ENCODE measurements around the gene APH1B. TPM values are rescaled to one million over a fixed set of nuclear protein-coding genes. Genes with fewer than 3 reads are reported as not detected.
A peak's percentile ranks its signal among the peaks of the same experiment; 100 is the strongest.

Gene APH1B
- total RNA-seq, 2 experiments from 2014 or later: 12.3 to 13.0 TPM

DNA sequence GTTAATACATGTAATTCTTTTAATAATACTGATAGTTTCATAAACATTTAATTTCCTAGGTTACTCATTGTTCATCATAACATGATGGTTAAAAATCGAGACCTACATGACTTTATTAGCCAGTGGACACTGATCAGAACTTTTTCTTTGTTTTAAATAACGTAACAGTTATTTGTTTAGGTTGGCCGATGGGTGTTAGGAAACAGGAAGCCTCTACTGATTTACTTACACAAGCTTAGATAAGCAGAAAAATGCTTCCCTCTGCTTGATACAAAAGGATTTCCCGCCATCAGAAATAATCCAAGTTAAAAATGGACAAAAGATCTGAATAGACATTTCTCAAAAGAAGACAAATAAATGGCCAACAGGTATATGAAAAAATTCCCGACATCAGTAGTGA is 16.6 kb upstream of the APH1B start:
- Mint-ChIP-seq H3K36me3 (peaks cover 48% of the 10 kb centered on the region), H3K9me3 (ENCODE audit: low read depth) (no peaks in the 10 kb centered on the region), H3K4me3 (no peak overlapping the region), H3K27ac (no peak overlapping the region), H3K4me1 (peaks cover 2% of the 10 kb centered on the region), H3K27me3 (no peaks in the 10 kb centered on the region)
- ATAC-seq (no peak), DNase-seq (no peak)
- CTCF ChIA-PET: interaction anchor here (1.2 kb wide), 1 partner anchor 95 kb away, joined by 3 read pairs; no protein-coding TSS in a partner anchor

- Mint-ChIP-seq H3K4me1 (peaks cover 2% of the 10 kb centered on the region), H3K27me3 (no peaks in the 10 kb centered on the region), H3K36me3 (peaks cover 47% of the 10 kb centered on the region), H3K9me3 (ENCODE audit: low read depth) (no peaks in the 10 kb centered on the region), H3K27ac (no peak overlapping the region), H3K4me3 (no peak overlapping the region)
- DNase-seq (no peak), ATAC-seq (no peak)
- CTCF ChIA-PET: interaction anchor here (1.2 kb wide), 2 partner anchors 95 kb away, joined by 3 to 4 read pairs; no protein-coding TSS in a partner anchor
Observed at GRCh38 chr15:63261311-63261710, 16.1 kb upstream of the APH1B start.

GRCh38 chr15:63263519-63263918 is 13.9 kb upstream of the APH1B start:
- H3K36me3 Mint-ChIP-seq: peaks cover 41% of the 10 kb centered on the region
- no peaks in the 10 kb centered on the region for H3K4me1 Mint-ChIP-seq
- no peak for ATAC-seq
- CTCF ChIA-PET: no interaction called here
- H3K9me3 Mint-ChIP-seq (ENCODE audit: low read depth): no peaks in the 10 kb centered on the region
- DNase-seq: no peak
- H3K4me3 Mint-ChIP-seq: no peak overlapping the region
- H3K27ac Mint-ChIP-seq: no peak overlapping the region
- no peaks in the 10 kb centered on the region for H3K27me3 Mint-ChIP-seq

GRCh38 chr15:63264688-63265293 is 12.6 kb upstream of the APH1B start:
- no peaks in the 10 kb centered on the region for H3K27me3 Mint-ChIP-seq
- DNase-seq (no peak), ATAC-seq (no peak)
- CTCF ChIA-PET: interaction anchor here (0.6 to 1.7 kb wide), 4 partner anchors 77 to 202 kb away, joined by 3 to 4 read pairs (median 3); no protein-coding TSS in a partner anchor
- H3K4me1 Mint-ChIP-seq: peaks cover 4% of the 10 kb centered on the region
- peaks cover 38% of the 10 kb centered on the region for H3K36me3 Mint-ChIP-seq
- no peaks in the 10 kb centered on the region for H3K9me3 Mint-ChIP-seq (ENCODE audit: low read depth)
- no peak overlapping the region for H3K4me3 Mint-ChIP-seq
- no peak overlapping the region for H3K27ac Mint-ChIP-seq

DNA sequence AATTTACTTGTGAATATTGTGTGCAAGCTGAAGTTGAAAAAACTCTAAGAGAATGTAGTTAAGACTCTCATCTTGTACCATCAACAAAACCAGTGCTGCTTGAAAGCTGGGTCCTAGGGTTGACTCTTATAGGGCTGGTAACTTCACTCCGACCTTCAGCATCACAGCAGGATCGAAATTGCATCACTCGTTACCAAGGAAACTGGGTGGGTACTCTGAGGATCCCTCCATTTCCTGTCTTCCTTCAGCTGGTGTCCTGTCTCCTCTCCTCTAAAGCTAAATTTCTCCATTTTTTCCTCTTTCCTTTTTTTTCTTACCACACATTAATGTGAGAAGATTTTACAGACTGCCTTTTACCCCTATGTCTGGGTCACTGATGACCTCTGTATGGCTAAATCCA is 3.0 kb upstream of the APH1B start:
- CTCF ChIA-PET: interaction anchor here (0.5 to 1.3 kb wide), 4 partner anchors 89 to 294 kb away, joined by 3 to 4 read pairs (median 3); no protein-coding TSS in a partner anchor
- Mint-ChIP-seq H3K4me1 (peaks cover 37% of the 10 kb centered on the region), H3K9me3 (ENCODE audit: low read depth) (no peaks in the 10 kb centered on the region), H3K27ac (peak overlapping the region; percentile 70), H3K27me3 (no peaks in the 10 kb centered on the region), H3K36me3 (peaks cover 17% of the 10 kb centered on the region), H3K4me3 (no peak overlapping the region)
- DNase-seq: no peak
- ATAC-seq: no peak

- CTCF ChIA-PET: interaction anchor here (0.6 to 0.9 kb wide), 3 partner anchors 12 to 126 kb away, joined by 3 to 4 read pairs (median 4); partner anchors contain the start of gene RPS27L
- peak overlapping the region; percentile 76 for H3K4me3 Mint-ChIP-seq
- no peak for ATAC-seq
- no peaks in the 10 kb centered on the region for H3K27me3 Mint-ChIP-seq
- no peaks in the 10 kb centered on the region for H3K9me3 Mint-ChIP-seq (ENCODE audit: low read depth)
- H3K36me3 Mint-ChIP-seq: peaks cover 14% of the 10 kb centered on the region
- peak overlapping the region; percentile 72 for H3K27ac Mint-ChIP-seq
- peaks cover 37% of the 10 kb centered on the region for H3K4me1 Mint-ChIP-seq
- no peak for DNase-seq
Observed at GRCh38 chr15:63276342-63277037, 915 bp upstream of the APH1B start.

- DNase-seq (no peak), ATAC-seq (no peak)
- Mint-ChIP-seq H3K4me3 (peak overlapping the region; percentile 68), H3K27me3 (no peaks in the 10 kb centered on the region), H3K4me1 (peaks cover 33% of the 10 kb centered on the region), H3K36me3 (peaks cover 9% of the 10 kb centered on the region), H3K9me3 (ENCODE audit: low read depth) (no peaks in the 10 kb centered on the region), H3K27ac (peak overlapping the region; percentile 57)
- CTCF ChIA-PET: interaction anchor here (0.9 to 1.1 kb wide), 3 partner anchors 85 to 112 kb away, joined by 3 read pairs; no protein-coding TSS in a partner anchor
Observed at GRCh38 chr15:63277893-63278456, 570 bp downstream of the APH1B start.

GRCh38 chr15:63283126-63283525 is 5.7 kb downstream of the APH1B start:
- ATAC-seq (no peak), DNase-seq (no peak)
- no peak overlapping the region for H3K4me3 Mint-ChIP-seq
- H3K27me3 Mint-ChIP-seq: no peaks in the 10 kb centered on the region
- CTCF ChIA-PET: no interaction called here
- peaks cover 14% of the 10 kb centered on the region for H3K4me1 Mint-ChIP-seq
- no peaks in the 10 kb centered on the region for H3K9me3 Mint-ChIP-seq (ENCODE audit: low read depth)
- no peak overlapping the region for H3K27ac Mint-ChIP-seq
- peaks cover 11% of the 10 kb centered on the region for H3K36me3 Mint-ChIP-seq

GRCh38 chr15:63284335-63284734 is 6.9 kb downstream of the APH1B start:
- H3K36me3 Mint-ChIP-seq: peaks cover 6% of the 10 kb centered on the region
- no peak overlapping the region for H3K27ac Mint-ChIP-seq
- ATAC-seq: no peak
- H3K9me3 Mint-ChIP-seq (ENCODE audit: low read depth): no peaks in the 10 kb centered on the region
- no peak overlapping the region for H3K4me3 Mint-ChIP-seq
- no peak for DNase-seq
- CTCF ChIA-PET: no interaction called here
- H3K27me3 Mint-ChIP-seq: no peaks in the 10 kb centered on the region
- peaks cover 14% of the 10 kb centered on the region for H3K4me1 Mint-ChIP-seq

GRCh38 chr15:63287109-63287508 is 9.7 kb downstream of the APH1B start:
- H3K27me3 Mint-ChIP-seq: no peaks in the 10 kb centered on the region
- no peaks in the 10 kb centered on the region for H3K9me3 Mint-ChIP-seq (ENCODE audit: low read depth)
- H3K4me3 Mint-ChIP-seq: no peak overlapping the region
- H3K4me1 Mint-ChIP-seq: peaks cover 14% of the 10 kb centered on the region
- CTCF ChIA-PET: interaction anchor here (1.2 to 2.0 kb wide), 3 partner anchors 11 to 240 kb away, joined by 3 to 5 read pairs (median 5); no protein-coding TSS in a partner anchor
- no peak for DNase-seq
- no peak overlapping the region for H3K27ac Mint-ChIP-seq
- no peak for ATAC-seq
- H3K36me3 Mint-ChIP-seq: peaks cover 4% of the 10 kb centered on the region

DNA sequence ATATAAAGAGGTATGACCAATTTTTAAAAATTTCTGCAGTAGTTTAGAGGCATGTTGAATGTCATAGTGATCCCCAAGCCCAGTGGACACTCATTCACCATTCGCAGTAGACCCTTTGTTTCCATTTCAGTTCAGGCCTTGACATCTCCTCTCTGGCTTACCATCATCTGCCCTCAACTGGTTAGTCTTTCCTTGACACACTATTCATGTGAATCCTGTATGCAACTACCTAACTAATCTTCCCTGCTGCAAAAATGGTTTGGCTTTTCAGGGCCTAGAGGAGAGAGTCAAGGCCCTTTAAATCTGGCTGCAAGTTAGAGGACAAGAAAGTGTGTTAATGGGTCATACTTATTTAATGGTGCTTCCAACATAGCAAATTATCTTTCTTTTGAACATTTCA is 10.9 kb downstream of the APH1B start:
- Mint-ChIP-seq H3K27me3 (no peaks in the 10 kb centered on the region), H3K27ac (no peak overlapping the region), H3K4me3 (no peak overlapping the region), H3K36me3 (peaks cover 4% of the 10 kb centered on the region), H3K4me1 (peaks cover 12% of the 10 kb centered on the region), H3K9me3 (ENCODE audit: low read depth) (no peaks in the 10 kb centered on the region)
- DNase-seq: no peak
- ATAC-seq: no peak
- CTCF ChIA-PET: interaction anchor here (0.7 to 2.0 kb wide), 10 partner anchors 10 to 254 kb away, joined by 3 to 7 read pairs (median 4); partner anchors contain the start of gene RPS27L

GRCh38 chr15:63288778-63289378 is 11.5 kb downstream of the APH1B start:
- H3K27ac Mint-ChIP-seq: no peak overlapping the region
- H3K4me1 Mint-ChIP-seq: peaks cover 8% of the 10 kb centered on the region
- no peaks in the 10 kb centered on the region for H3K27me3 Mint-ChIP-seq
- no peak overlapping the region for H3K4me3 Mint-ChIP-seq
- DNase-seq (no peak), ATAC-seq (peak; percentile 69)
- CTCF ChIA-PET: interaction anchor here (0.8 to 2.0 kb wide), 8 partner anchors 12 to 254 kb away, joined by 3 to 7 read pairs (median 5); no protein-coding TSS in a partner anchor
- H3K9me3 Mint-ChIP-seq (ENCODE audit: low read depth): no peaks in the 10 kb centered on the region
- peaks cover 2% of the 10 kb centered on the region for H3K36me3 Mint-ChIP-seq

DNA sequence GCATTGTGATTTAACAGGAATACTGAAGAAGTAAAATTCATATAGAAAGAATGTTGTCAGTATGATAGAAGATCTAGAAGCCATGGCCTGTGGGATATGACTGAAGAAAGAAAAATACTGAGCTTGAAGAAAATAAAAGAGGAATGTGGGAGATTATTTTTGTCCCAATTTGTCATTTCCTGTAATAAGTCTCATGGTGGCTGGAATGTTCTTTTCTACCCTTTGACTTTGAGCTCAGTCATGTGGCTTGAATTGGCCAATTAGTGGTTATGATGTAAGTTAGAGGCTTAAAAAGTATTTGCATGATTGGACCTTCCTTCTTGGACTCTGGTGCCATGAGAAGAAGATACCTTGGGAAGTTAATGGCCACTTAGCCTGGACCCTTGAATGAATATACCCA is 14.1 kb downstream of the APH1B start:
- peaks cover 9% of the 10 kb centered on the region for H3K4me1 Mint-ChIP-seq
- ATAC-seq: no peak

More for the DNA sequence above, 14.1 kb downstream of the APH1B start:
- no peaks in the 10 kb centered on the region for H3K9me3 Mint-ChIP-seq (ENCODE audit: low read depth)
- H3K27me3 Mint-ChIP-seq: no peaks in the 10 kb centered on the region
- no peak overlapping the region for H3K27ac Mint-ChIP-seq
- CTCF ChIA-PET: interaction anchor here (0.7 to 2.1 kb wide), 7 partner anchors 9 to 177 kb away, joined by 3 to 11 read pairs (median 4); no protein-coding TSS in a partner anchor
- no peak for DNase-seq
- H3K4me3 Mint-ChIP-seq: no peak overlapping the region
- peaks cover 4% of the 10 kb centered on the region for H3K36me3 Mint-ChIP-seq
